ENCODE results near the gene GPS1.

GRCh38 chr17:82045936-82046484 lies 5.7 kb upstream of the GPS1 start:
- TF ChIP-seq GATA2 (IDR thresholded peaks at IDR 0.05; ENCODE audit: low read depth, low read length), result no peak
- no peak for TF ChIP-seq GATA3 (IDR thresholded peaks at IDR 0.05; ENCODE audit: low read depth, low read length)
